ENCODE measurements around the gene SLC27A5. TPM values are rescaled to one million over a fixed set of nuclear protein-coding genes. Genes with fewer than 3 reads are reported as not detected.

The SLC27A5 gene
- total and polyA plus RNA-seq, 2 experiments from 2014 or later: 9.0 to 19.1 TPM

DNA sequence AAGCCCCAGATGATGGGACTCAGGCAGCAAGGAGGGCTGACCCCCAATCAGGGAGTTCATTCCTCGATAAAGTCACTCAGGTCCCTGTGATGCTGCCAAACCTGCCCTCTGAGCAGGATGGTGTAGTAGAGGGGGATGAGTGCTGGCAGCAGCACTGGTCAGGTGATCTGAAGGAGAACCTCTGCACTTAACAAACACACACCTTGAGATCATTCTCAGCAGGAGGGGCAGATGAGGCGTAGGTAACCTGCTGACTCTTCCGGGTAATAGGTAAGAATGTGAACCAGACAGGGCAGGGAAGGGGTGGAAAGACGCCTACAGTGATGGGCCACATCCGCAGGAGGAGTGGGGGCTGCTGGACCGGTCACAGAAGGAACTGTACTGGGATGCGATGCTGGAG is 32.5 kb downstream of the SLC27A5 start:
- no peak overlapping the region for H3K4me2 ChIP-seq
- H3K9me3 ChIP-seq (ENCODE audit: low read depth): no peaks in the 10 kb centered on the region
- H3K36me3 ChIP-seq (replicated peaks; ENCODE audit: insufficient read depth, low read depth): no peaks in the 10 kb centered on the region
- H3K79me2 ChIP-seq: peaks cover 6% of the 10 kb centered on the region
- 93% methylated on average over 7 of the region's 7 CpGs for WGBS (ENCODE audit: low lambda C conversion rate, missing lambda C conversion rate)
- TF ChIP-seq EZH2 (IDR thresholded peaks at IDR 0.05; ENCODE audit: borderline replicate concordance) (no peak), EZH2phosphoT487 (IDR thresholded peaks at IDR 0.05; ENCODE audit: low read depth, severe bottlenecking, unreplicated experiment) (no peak)
- TF ChIP-seq, protein P1, sequence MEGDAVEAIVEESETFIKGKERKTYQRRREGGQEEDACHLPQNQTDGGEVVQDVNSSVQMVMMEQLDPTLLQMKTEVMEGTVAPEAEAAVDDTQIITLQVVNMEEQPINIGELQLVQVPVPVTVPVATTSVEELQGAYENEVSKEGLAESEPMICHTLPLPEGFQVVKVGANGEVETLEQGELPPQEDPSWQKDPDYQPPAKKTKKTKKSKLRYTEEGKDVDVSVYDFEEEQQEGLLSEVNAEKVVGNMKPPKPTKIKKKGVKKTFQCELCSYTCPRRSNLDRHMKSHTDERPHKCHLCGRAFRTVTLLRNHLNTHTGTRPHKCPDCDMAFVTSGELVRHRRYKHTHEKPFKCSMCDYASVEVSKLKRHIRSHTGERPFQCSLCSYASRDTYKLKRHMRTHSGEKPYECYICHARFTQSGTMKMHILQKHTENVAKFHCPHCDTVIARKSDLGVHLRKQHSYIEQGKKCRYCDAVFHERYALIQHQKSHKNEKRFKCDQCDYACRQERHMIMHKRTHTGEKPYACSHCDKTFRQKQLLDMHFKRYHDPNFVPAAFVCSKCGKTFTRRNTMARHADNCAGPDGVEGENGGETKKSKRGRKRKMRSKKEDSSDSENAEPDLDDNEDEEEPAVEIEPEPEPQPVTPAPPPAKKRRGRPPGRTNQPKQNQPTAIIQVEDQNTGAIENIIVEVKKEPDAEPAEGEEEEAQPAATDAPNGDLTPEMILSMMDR (IDR thresholded peaks at IDR 0.05; ENCODE audit: poor library complexity): no peak
- H3K4me3 ChIP-seq: no peak overlapping the region
- H3K27me3 ChIP-seq: no peaks in the 10 kb centered on the region
- no peaks in the 10 kb centered on the region for H3K9me2 ChIP-seq (replicated peaks; ENCODE audit: insufficient read depth)
- H4K20me1 ChIP-seq (ENCODE audit: insufficient read depth, poor library complexity, severe bottlenecking): no peaks in the 10 kb centered on the region
- H3K4me1 ChIP-seq (ENCODE audit: insufficient read depth): peaks cover 14% of the 10 kb centered on the region
- H3K27ac ChIP-seq: no peak overlapping the region
- no peak overlapping the region for H2AFZ ChIP-seq
- no peak for DNase-seq (ENCODE audit: low spot score)

DNA sequence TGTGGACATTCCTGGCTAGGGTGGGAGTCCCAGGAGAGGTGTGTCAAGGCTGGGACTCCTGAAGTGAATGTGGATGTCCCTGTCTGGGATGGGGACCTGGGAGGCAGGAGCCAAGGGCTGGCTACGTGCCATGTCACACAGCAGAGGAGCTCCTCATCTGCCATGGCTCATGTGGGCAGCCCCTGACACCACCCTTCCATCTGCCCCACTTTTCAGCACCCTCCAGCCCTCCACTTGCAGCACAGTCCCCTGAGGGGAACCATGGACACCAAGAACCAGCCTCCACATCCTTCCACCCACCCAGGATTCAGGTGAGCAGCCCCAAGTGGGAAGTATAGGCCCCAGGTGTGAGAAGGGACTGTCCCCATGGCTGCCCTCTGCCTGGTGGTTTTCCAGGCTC is 33.9 kb downstream of the SLC27A5 start:
- no peaks in the 10 kb centered on the region for H3K27me3 ChIP-seq
- peaks cover 14% of the 10 kb centered on the region for H3K4me1 ChIP-seq (ENCODE audit: insufficient read depth)
- TF ChIP-seq EZH2phosphoT487 (IDR thresholded peaks at IDR 0.05; ENCODE audit: low read depth, severe bottlenecking, unreplicated experiment) (no peak), EZH2 (IDR thresholded peaks at IDR 0.05; ENCODE audit: borderline replicate concordance) (no peak)
- TF ChIP-seq, protein P1 (IDR thresholded peaks at IDR 0.05; ENCODE audit: poor library complexity): no peak
- H3K4me2 ChIP-seq: no peak overlapping the region
- no peaks in the 10 kb centered on the region for H4K20me1 ChIP-seq (ENCODE audit: insufficient read depth, poor library complexity, severe bottlenecking)
- H3K36me3 ChIP-seq (replicated peaks; ENCODE audit: insufficient read depth, low read depth): no peaks in the 10 kb centered on the region
- 100% methylated on average over 1 of the region's 1 CpG for WGBS (ENCODE audit: low lambda C conversion rate, missing lambda C conversion rate)
- peaks cover 6% of the 10 kb centered on the region for H3K79me2 ChIP-seq
- DNase-seq (ENCODE audit: low spot score): no peak
- H2AFZ ChIP-seq: no peak overlapping the region
- H3K27ac ChIP-seq: no peak overlapping the region
- no peaks in the 10 kb centered on the region for H3K9me2 ChIP-seq (replicated peaks; ENCODE audit: insufficient read depth)
- no peak overlapping the region for H3K4me3 ChIP-seq
- no peaks in the 10 kb centered on the region for H3K9me3 ChIP-seq (ENCODE audit: low read depth)

DNA sequence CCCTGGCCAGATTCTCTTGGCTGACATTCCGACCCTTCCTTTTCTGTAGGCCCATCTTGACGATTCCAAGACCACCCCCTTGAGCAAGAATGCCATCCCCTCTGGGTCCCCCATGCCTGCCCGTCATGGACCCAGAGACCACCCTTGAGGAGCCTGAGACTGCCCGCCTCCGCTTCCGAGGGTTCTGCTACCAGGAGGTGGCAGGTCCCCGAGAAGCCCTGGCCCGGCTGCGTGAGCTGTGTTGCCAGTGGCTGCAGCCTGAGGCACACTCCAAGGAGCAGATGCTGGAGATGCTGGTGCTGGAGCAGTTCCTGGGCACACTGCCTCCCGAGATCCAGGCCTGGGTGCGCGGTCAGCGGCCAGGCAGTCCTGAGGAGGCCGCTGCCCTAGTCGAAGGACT is 34.7 kb downstream of the SLC27A5 start:
- Histone ChIP-seq H3K36me3 (replicated peaks; ENCODE audit: insufficient read depth, low read depth) (no peaks in the 10 kb centered on the region), H3K27ac (peak overlapping the region; percentile 93), H3K79me2 (peaks cover 6% of the 10 kb centered on the region), H3K9me3 (ENCODE audit: low read depth) (no peaks in the 10 kb centered on the region), H3K4me1 (ENCODE audit: insufficient read depth) (peaks cover 14% of the 10 kb centered on the region), H3K4me2 (peak overlapping the region; percentile 93), H4K20me1 (ENCODE audit: insufficient read depth, poor library complexity, severe bottlenecking) (no peaks in the 10 kb centered on the region), H3K27me3 (no peaks in the 10 kb centered on the region), H2AFZ (no peak overlapping the region), H3K9me2 (replicated peaks; ENCODE audit: insufficient read depth) (no peaks in the 10 kb centered on the region), H3K4me3 (no peak overlapping the region)
- TF ChIP-seq, protein P1 (IDR thresholded peaks at IDR 0.05; ENCODE audit: poor library complexity): no peak
- TF ChIP-seq EZH2phosphoT487 (IDR thresholded peaks at IDR 0.05; ENCODE audit: low read depth, severe bottlenecking, unreplicated experiment): no peak
- TF ChIP-seq EZH2 (IDR thresholded peaks at IDR 0.05; ENCODE audit: borderline replicate concordance): no peak
- WGBS (ENCODE audit: low lambda C conversion rate, missing lambda C conversion rate): 94% methylated on average over 15 of the region's 15 CpGs
- DNase-seq (ENCODE audit: low spot score): no peak

Measured in hepatocyte (in vitro differentiated cells).